Liver (tissue), 9 donors: ENCODE data around the gene TMEM89. TPM values are rescaled to one million over a fixed set of nuclear protein-coding genes. Genes with fewer than 3 reads are reported as not detected.

ENCODE experiments used
- DNase-seq: peaks from one replicate; pipeline ENCODE4 v3.0.0-alpha.2; 2017; ENCODE audit warnings: low spot score
- H3K27ac ChIP-seq, 2 donors: one replicate each; pipeline ENCODE4 v1.7.0; 2013; ENCODE audit warnings: inconsistent platforms in 2 of 2, low read length in 2 of 2, control low read depth in 1 of 2, low read depth in 1 of 2, mild to moderate bottlenecking in 1 of 2
- H3K27me3 ChIP-seq, 4 donors: one replicate each; pipeline versions ENCODE4 v1.6.1 to v1.7.0; 2013; ENCODE audit warnings: low read length in 3 of 4, inconsistent platforms in 1 of 4, mild to moderate bottlenecking in 1 of 4, moderate library complexity in 1 of 4; ENCODE audit not compliant: control insufficient read depth in 4 of 4, insufficient read depth in 4 of 4
- H3K36me3 ChIP-seq, 4 donors: one replicate each; pipeline versions ENCODE4 v1.6.1 to v1.7.0; 2013; ENCODE audit warnings: low read length in 3 of 4, mild to moderate bottlenecking in 3 of 4, low read depth in 1 of 4, moderate library complexity in 1 of 4; ENCODE audit not compliant: control insufficient read depth in 4 of 4, insufficient read depth in 3 of 4
- H3K4me1 ChIP-seq, 4 donors: one replicate each; pipeline versions ENCODE4 v1.6.1 to v1.7.0; 2013; ENCODE audit warnings: low read length in 3 of 4, mild to moderate bottlenecking in 3 of 4, moderate library complexity in 1 of 4; ENCODE audit not compliant: control insufficient read depth in 4 of 4, insufficient read depth in 4 of 4
- H3K4me3 ChIP-seq, 3 donors: one replicate each; pipeline versions ENCODE4 v1.6.1 to v1.7.0; 2013; ENCODE audit warnings: low read length in 3 of 3, control low read depth in 1 of 3, low read depth in 1 of 3, mild to moderate bottlenecking in 1 of 3
- H3K9ac ChIP-seq, 2 donors: one replicate each; pipeline ENCODE4 v1.7.0; 2013; ENCODE audit warnings: low read length in 2 of 2, mild to moderate bottlenecking in 2 of 2, moderate library complexity in 2 of 2, control low read depth in 1 of 2, low read depth in 1 of 2
- H3K9me3 ChIP-seq, 4 donors: one replicate each; pipeline versions ENCODE4 v1.6.1 to v1.7.0; 2013; ENCODE audit warnings: low read length in 3 of 4; ENCODE audit not compliant: control insufficient read depth in 4 of 4
- ATF3 ChIP-seq: IDR thresholded peaks from 2 replicates; pipeline ENCODE4 v1.6.1; 2016; ENCODE audit warnings: antibody characterized with exemption
- EGR1 ChIP-seq, 2 donors: IDR thresholded peaks; 2 replicates each; pipeline ENCODE4 v1.6.1; 2016 to 2018; ENCODE audit warnings: antibody characterized with exemption in 2 of 2, low read depth in 2 of 2
- FOXA1 ChIP-seq: IDR thresholded peaks from 2 replicates; pipeline ENCODE4 v1.6.1; 2016; ENCODE audit warnings: antibody characterized with exemption
- FOXA2 ChIP-seq: IDR thresholded peaks from 2 replicates; pipeline ENCODE4 v1.6.1; 2016; ENCODE audit warnings: antibody characterized with exemption
- GABPA ChIP-seq, 2 donors: IDR thresholded peaks in 1 of 2; conservative IDR thresholded peaks in 1 of 2; 2 replicates each; pipeline ENCODE4 v1.6.1; 2016; ENCODE audit warnings: antibody characterized with exemption in 2 of 2, mild to moderate bottlenecking in 1 of 2, moderate library complexity in 1 of 2
- HNF4A ChIP-seq, 2 donors: conservative IDR thresholded peaks; 2 replicates each; pipeline ENCODE4 v1.6.1; 2016; ENCODE audit warnings: antibody characterized with exemption in 2 of 2, mild to moderate bottlenecking in 2 of 2
- HNF4G ChIP-seq: IDR thresholded peaks from 2 replicates; pipeline ENCODE4 v1.6.1; 2016; ENCODE audit warnings: antibody characterized with exemption
- JUND ChIP-seq, 2 donors: IDR thresholded peaks; 2 replicates each; pipeline ENCODE4 v1.6.1; 2016; ENCODE audit warnings: antibody characterized with exemption in 2 of 2
- NR2F2 ChIP-seq: IDR thresholded peaks from 2 replicates; pipeline ENCODE4 v1.6.1; 2016; ENCODE audit warnings: antibody characterized with exemption
- RAD21 ChIP-seq, 2 donors: IDR thresholded peaks; 2 replicates each; pipeline ENCODE4 v1.6.1; 2016; ENCODE audit warnings: antibody characterized with exemption in 2 of 2, mild to moderate bottlenecking in 2 of 2
- REST ChIP-seq: IDR thresholded peaks from 2 replicates; pipeline ENCODE4 v1.6.1; 2016; ENCODE audit warnings: antibody characterized with exemption, mild to moderate bottlenecking
- RXRA ChIP-seq, 2 donors: IDR thresholded peaks; 2 replicates each; pipeline ENCODE4 v1.6.1; 2017 to 2018; ENCODE audit warnings: antibody characterized with exemption in 2 of 2, mild to moderate bottlenecking in 1 of 2
- SP1 ChIP-seq: IDR thresholded peaks from 2 replicates; pipeline ENCODE4 v1.6.1; 2018; ENCODE audit warnings: antibody characterized with exemption, mild to moderate bottlenecking
- TAF1 ChIP-seq: conservative IDR thresholded peaks from 2 replicates; pipeline ENCODE4 v1.6.1; 2016; ENCODE audit warnings: antibody characterized with exemption, mild to moderate bottlenecking
- YY1 ChIP-seq: IDR thresholded peaks from 2 replicates; pipeline ENCODE4 v1.6.1; 2016; ENCODE audit warnings: antibody characterized with exemption, mild to moderate bottlenecking
- ZBTB33 ChIP-seq: IDR thresholded peaks from 2 replicates; pipeline ENCODE4 v1.6.1; 2016; ENCODE audit warnings: antibody characterized with exemption
- WGBS: extraction: QIAGEN DNeasy Blood & Tissue Kit; methylation state at CpG from one replicate; pipeline ENCODE4 v1.1.7; 2013; 5-methylcytosine and 5-hydroxymethylcytosine counted together
- polyA plus RNA-seq, 2 donors: library from polyadenylated mRNA; stranded (reverse) in 1 of 2; unstranded in 1 of 2; fragments of 200-250 nt in 1 of 2; fragments of >200 nt in 1 of 2; fragmentation: Nextera tagmentation in 1 of 2; extraction: Ambion mirVana in 1 of 2; gene quantifications; one replicate each; pipeline versions ENCODE4 v1.2.1 to v1.2.3, GENCODE V29; 2013 to 2015
- total RNA-seq, 2 donors: library from RNA; depleted of rRNA; stranded (reverse); fragments of >200 nt; gene quantifications; one replicate each; pipeline ENCODE4 v1.2.3, GENCODE V29; 2014
- TF ChIP-seq, protein P1 (sequence below): fragments of 150-350 bp; IDR thresholded peaks from 2 replicates; pipeline ENCODE4 v1.5.1; 2017; ENCODE audit warnings: improper control_type of control experiment, low read depth, low read length; ENCODE audit not compliant: missing input control
- TF ChIP-seq, protein P2 (sequence below): IDR thresholded peaks from 2 replicates; pipeline ENCODE4 v1.6.1; 2016; ENCODE audit warnings: antibody characterized with exemption
- donor health status: healthy.
- donor health status: healthy.
- donor health status: healthy.
- donor health status: healthy.
- donor health status: healthy.

The TMEM89 gene
- total and polyA plus RNA-seq, 4 donors, result not detected

GRCh38 chr3:48609088-48610005 lies 12.2 kb downstream of the TMEM89 start, which contains the start of gene UQCRC1:
TSS of gene UQCRC1 (minus strand) at chr3:48609646. CDS start at chr3:48609620, 26 bp downstream.
- WGBS, result 2% methylated on average over 86 of the region's 86 CpGs
- H3K9ac ChIP-seq, result peak within 1 kb of the TSS; percentile 89 to 93
- peak; percentile 91 for DNase-seq
- peaks cover 0 to 16% (median 13%) of the 10 kb centered on the region in 4 donors for H3K4me1 ChIP-seq
- H3K27me3 ChIP-seq, result no peaks in the 10 kb centered on the region
- TF ChIP-seq, protein P1, sequence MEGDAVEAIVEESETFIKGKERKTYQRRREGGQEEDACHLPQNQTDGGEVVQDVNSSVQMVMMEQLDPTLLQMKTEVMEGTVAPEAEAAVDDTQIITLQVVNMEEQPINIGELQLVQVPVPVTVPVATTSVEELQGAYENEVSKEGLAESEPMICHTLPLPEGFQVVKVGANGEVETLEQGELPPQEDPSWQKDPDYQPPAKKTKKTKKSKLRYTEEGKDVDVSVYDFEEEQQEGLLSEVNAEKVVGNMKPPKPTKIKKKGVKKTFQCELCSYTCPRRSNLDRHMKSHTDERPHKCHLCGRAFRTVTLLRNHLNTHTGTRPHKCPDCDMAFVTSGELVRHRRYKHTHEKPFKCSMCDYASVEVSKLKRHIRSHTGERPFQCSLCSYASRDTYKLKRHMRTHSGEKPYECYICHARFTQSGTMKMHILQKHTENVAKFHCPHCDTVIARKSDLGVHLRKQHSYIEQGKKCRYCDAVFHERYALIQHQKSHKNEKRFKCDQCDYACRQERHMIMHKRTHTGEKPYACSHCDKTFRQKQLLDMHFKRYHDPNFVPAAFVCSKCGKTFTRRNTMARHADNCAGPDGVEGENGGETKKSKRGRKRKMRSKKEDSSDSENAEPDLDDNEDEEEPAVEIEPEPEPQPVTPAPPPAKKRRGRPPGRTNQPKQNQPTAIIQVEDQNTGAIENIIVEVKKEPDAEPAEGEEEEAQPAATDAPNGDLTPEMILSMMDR, result peak; percentile 81
- TF ChIP-seq YY1 (peak; percentile 99), JUND (IDR thresholded peaks at IDR 0.05) (no peak), SP1 (no peak), NR2F2 (no peak), GABPA (IDR thresholded peaks at IDR 0.05 in 1 of 2, conservative IDR thresholded peaks at IDR 0.05 in 1 of 2) (no peak), RAD21 (IDR thresholded peaks at IDR 0.05) (peak; percentile 52 to 76), RXRA (IDR thresholded peaks at IDR 0.05) (peak in 1 of 2 donors; percentile 19), ATF3 (no peak), EGR1 (IDR thresholded peaks at IDR 0.05; ENCODE audit: low read depth in 2 of 2) (no peak), REST (peak; percentile 90), FOXA2 (no peak), TAF1 (no peak), FOXA1 (no peak)
- TF ChIP-seq, protein P2, sequence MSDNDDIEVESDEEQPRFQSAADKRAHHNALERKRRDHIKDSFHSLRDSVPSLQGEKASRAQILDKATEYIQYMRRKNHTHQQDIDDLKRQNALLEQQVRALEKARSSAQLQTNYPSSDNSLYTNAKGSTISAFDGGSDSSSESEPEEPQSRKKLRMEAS, result no peak
- H3K4me3 ChIP-seq, result peak within 1 kb of the TSS; percentile 89 to 93 (median 90)
- peak within 1 kb of the TSS; percentile 82 to 94 for H3K27ac ChIP-seq
- peaks cover 3 to 16% (median 13%) of the 10 kb centered on the region in 4 donors for H3K36me3 ChIP-seq
- no peaks in the 10 kb centered on the region for H3K9me3 ChIP-seq

DNA sequence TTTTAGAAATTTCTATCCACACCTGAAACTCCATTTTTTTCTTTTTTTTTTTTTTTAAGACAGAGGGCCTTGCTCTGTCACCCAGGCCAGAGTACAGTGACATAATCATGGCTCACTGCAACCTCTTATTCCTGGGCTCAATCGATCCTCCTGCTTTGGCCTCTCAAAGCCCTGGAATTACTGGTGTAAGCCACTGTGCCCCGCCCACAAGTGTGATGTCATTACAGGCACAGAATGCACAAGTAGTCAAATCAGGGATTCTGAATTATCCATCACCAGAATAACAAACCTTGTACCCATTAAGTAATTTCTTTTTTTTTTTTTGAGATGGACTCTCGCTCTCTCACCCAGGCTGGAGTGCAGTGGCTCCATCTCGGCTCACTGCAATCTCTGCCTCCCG lies 14.1 kb downstream of the TMEM89 start:
- Histone ChIP-seq H3K9ac (no peak overlapping the region), H3K27me3 (no peaks in the 10 kb centered on the region), H3K36me3 (peaks cover 9 to 34% (median 31%) of the 10 kb centered on the region in 4 donors), H3K27ac (no peak overlapping the region), H3K9me3 (no peaks in the 10 kb centered on the region), H3K4me3 (no peak overlapping the region), H3K4me1 (peaks cover 0 to 16% (median 13%) of the 10 kb centered on the region in 4 donors)
- no peak for TF ChIP-seq GABPA (IDR thresholded peaks at IDR 0.05 in 1 of 2, conservative IDR thresholded peaks at IDR 0.05 in 1 of 2)
- TF ChIP-seq FOXA1, result no peak
- no peak for TF ChIP-seq FOXA2
- TF ChIP-seq HNF4A (conservative IDR thresholded peaks at IDR 0.05), result no peak
- TF ChIP-seq RXRA (IDR thresholded peaks at IDR 0.05), result no peak
- TF ChIP-seq, protein P2, result no peak
- TF ChIP-seq NR2F2, result no peak
- no peak for TF ChIP-seq ZBTB33
- no peak for TF ChIP-seq JUND (IDR thresholded peaks at IDR 0.05)
- no peak for TF ChIP-seq TAF1
- TF ChIP-seq YY1, result no peak
- no peak for TF ChIP-seq EGR1 (IDR thresholded peaks at IDR 0.05; ENCODE audit: low read depth in 2 of 2)
- TF ChIP-seq ATF3, result no peak
- TF ChIP-seq, protein P1, result no peak
- TF ChIP-seq RAD21 (IDR thresholded peaks at IDR 0.05), result no peak
- no peak for TF ChIP-seq HNF4G
- 96% methylated on average over 5 of the region's 5 CpGs for WGBS
- no peak for DNase-seq
